MCF 10A (cell line): ENCODE results near the gene DNAJC10. TPM values are rescaled to one million over a fixed set of nuclear protein-coding genes. Genes with fewer than 3 reads are reported as not detected.
"Not testable (repeated sequence)": the region's sequence is repeated elsewhere in the genome, so short reads cannot be mapped to it uniquely, and the experiment has no call there.

Source experiments
- BruUV-seq: library from RNA; stranded (reverse); fragments of 400-500 nt; replicated peaks from 2 replicates; lab custom pipeline; 2021; lab: Mats Ljungman, UMichigan
- CTCF ChIA-PET: fragments of 300-600 bp; sonication (Branson Sonifier 250); formaldehyde crosslinking; extraction: SDS; loops from one replicate; lab custom pipeline; 2021; ENCODE audit warnings: antibody characterized with exemption, inconsistent platforms; lab: Yijun Ruan, JAX
- POLR2A ChIA-PET: fragments of 300-600, 350-650 bp; sonication (Branson Sonifier 250); formaldehyde crosslinking; extraction: SDS; loops from one replicate; lab custom pipeline; 2020; ENCODE audit warnings: antibody characterized with exemption, inconsistent platforms; lab: Yijun Ruan, JAX
- DNase-seq: peaks from one replicate; pipeline ENCODE4 v3.0.0-alpha.2; 2018; ENCODE audit not compliant: unreplicated experiment
- H3K27ac Mint-ChIP-seq: one replicate; pipeline ENCODE4 v1.8.0; 2022; ENCODE audit warnings: mild to moderate bottlenecking, low read depth, mixed read lengths; ENCODE audit not compliant: unreplicated experiment
- H3K27me3 Mint-ChIP-seq: one replicate; pipeline ENCODE4 v1.8.0; 2022; ENCODE audit warnings: mixed read lengths; ENCODE audit not compliant: insufficient read depth, unreplicated experiment
- H3K36me3 Mint-ChIP-seq: one replicate; pipeline ENCODE4 v1.8.0; 2022; ENCODE audit warnings: mild to moderate bottlenecking, moderate library complexity, mixed read lengths; ENCODE audit not compliant: insufficient read depth, unreplicated experiment
- H3K4me1 Mint-ChIP-seq: one replicate; pipeline ENCODE4 v1.8.0; 2022; ENCODE audit warnings: mixed read lengths; ENCODE audit not compliant: insufficient read depth, unreplicated experiment
- H3K4me3 Mint-ChIP-seq: one replicate; pipeline ENCODE4 v1.8.0; 2022; ENCODE audit warnings: mild to moderate bottlenecking, moderate library complexity, mixed read lengths; ENCODE audit not compliant: unreplicated experiment
- H3K9me3 Mint-ChIP-seq: one replicate; pipeline ENCODE4 v1.8.0; 2022; ENCODE audit warnings: mixed read lengths; ENCODE audit not compliant: unreplicated experiment
- CTCF ChIP-seq: fragments of 200-600 bp; IDR thresholded peaks from one replicate; pipeline ENCODE4 v1.8.0; 2022; ENCODE audit warnings: antibody characterized with exemption, mild to moderate bottlenecking; ENCODE audit not compliant: unreplicated experiment
- intact Hi-C: fragments of 100-400 bp; cut with micrococcal nuclease; formaldehyde crosslinking; loops from 2 replicates; pipeline ENCODE4 v1.14.1; 2022
- total RNA-seq: library from RNA; stranded (reverse); gene quantifications from 2 replicates; pipeline ENCODE4 v1.2.3, GENCODE V29; 2022

DNAJC10 gene
- total RNA-seq, 1 experiment from 2014 or later = 204 TPM

GRCh38 chr2:182716650-182716979 lies 558 bp downstream of the DNAJC10 start:
- BruUV-seq = no TSS peak

GRCh38 chr2:182717416-182717815 lies 1.4 kb downstream of the DNAJC10 start:
- no peak overlapping the region for H3K4me3 Mint-ChIP-seq
- H3K36me3 Mint-ChIP-seq = peaks cover 14% of the 10 kb centered on the region
- H3K4me1 Mint-ChIP-seq = peaks cover 13% of the 10 kb centered on the region
- no peaks in the 10 kb centered on the region for H3K27me3 Mint-ChIP-seq
- no peak overlapping the region for H3K27ac Mint-ChIP-seq
- no peaks in the 10 kb centered on the region for H3K9me3 Mint-ChIP-seq
- CTCF ChIA-PET = interaction anchor here (0.5 to 1.4 kb wide), 5 partner anchors 45 to 264 kb away, joined by 3 to 4 read pairs (median 3); no protein-coding TSS in a partner anchor
- intact Hi-C loops = no loop called here
- no TSS peak for BruUV-seq
- DNase-seq = peak; percentile 12
- POLR2A ChIA-PET = interaction anchor here (0.6 to 2.0 kb wide), 9 partner anchors 9 to 362 kb away, joined by 3 to 6 read pairs (median 4); no protein-coding TSS in a partner anchor
- no peak for TF ChIP-seq CTCF

More at GRCh38 chr2:182716650-182716979, 558 bp downstream of the DNAJC10 start:
- no peaks in the 10 kb centered on the region for H3K27me3 Mint-ChIP-seq
- CTCF ChIA-PET = interaction anchor here (0.6 to 1.4 kb wide), 6 partner anchors 46 to 946 kb away, joined by 3 to 5 read pairs (median 3); no protein-coding TSS in a partner anchor
- POLR2A ChIA-PET = interaction anchor here (0.6 to 2.4 kb wide), 16 partner anchors 10 to 408 kb away, joined by 3 to 14 read pairs (median 4); partner anchors contain the start of gene NUP35
- peak; percentile 47 for DNase-seq
- peaks cover 13% of the 10 kb centered on the region for H3K4me1 Mint-ChIP-seq
- H3K36me3 Mint-ChIP-seq = peaks cover 6% of the 10 kb centered on the region
- no peak overlapping the region for H3K4me3 Mint-ChIP-seq
- no peak for TF ChIP-seq CTCF
- no peak overlapping the region for H3K27ac Mint-ChIP-seq
- intact Hi-C loops = no loop called here
- H3K9me3 Mint-ChIP-seq = no peaks in the 10 kb centered on the region

GRCh38 chr2:182717816-182718215 lies 1.8 kb downstream of the DNAJC10 start:
- Mint-ChIP-seq H3K27me3 (no peaks in the 10 kb centered on the region), H3K4me1 (peaks cover 13% of the 10 kb centered on the region), H3K4me3 (no peak overlapping the region), H3K36me3 (peaks cover 14% of the 10 kb centered on the region), H3K9me3 (no peaks in the 10 kb centered on the region), H3K27ac (no peak overlapping the region)
- TF ChIP-seq CTCF = no peak
- CTCF ChIA-PET = interaction anchor here (1.1 to 1.4 kb wide), 3 partner anchors 45 to 264 kb away, joined by 3 to 4 read pairs (median 3); no protein-coding TSS in a partner anchor
- POLR2A ChIA-PET = interaction anchor here (1.3 kb wide), 1 partner anchor 49 kb away, joined by 5 read pairs; no protein-coding TSS in a partner anchor
- BruUV-seq = no TSS peak
- intact Hi-C loops = no loop called here
- no peak for DNase-seq

GRCh38 chr2:182718459-182718858 lies 2.4 kb downstream of the DNAJC10 start:
- Mint-ChIP-seq H3K4me1 (peaks cover 13% of the 10 kb centered on the region), H3K9me3 (no peaks in the 10 kb centered on the region), H3K27ac (no peak overlapping the region), H3K27me3 (no peaks in the 10 kb centered on the region), H3K36me3 (peaks cover 20% of the 10 kb centered on the region), H3K4me3 (no peak overlapping the region)
- no peak for DNase-seq
- BruUV-seq = no TSS peak
- intact Hi-C loops = no loop called here
- ChIA-PET CTCF (interaction anchor here (1.1 kb wide), 1 partner anchor 52 kb away, joined by 3 read pairs; no protein-coding TSS in a partner anchor), POLR2A (no interaction called here)
- TF ChIP-seq CTCF = no peak

- H3K4me3 Mint-ChIP-seq, H3K27ac Mint-ChIP-seq, DNase-seq, BruUV-seq, intact Hi-C loops, POLR2A ChIA-PET, H3K9me3 Mint-ChIP-seq, H3K27me3 Mint-ChIP-seq: not testable (repeated sequence)
- Mint-ChIP-seq H3K4me1 (peaks cover 13% of the 10 kb centered on the region), H3K36me3 (peaks cover 22% of the 10 kb centered on the region)
- CTCF ChIA-PET = interaction anchor here (0.6 kb wide), 1 partner anchor 539 kb away, joined by 3 read pairs; no protein-coding TSS in a partner anchor
Measured at GRCh38 chr2:182719116-182719515, 3.1 kb downstream of the DNAJC10 start.
